ENCODE measurements around the gene ARFGAP3.

Gene ARFGAP3

DNA sequence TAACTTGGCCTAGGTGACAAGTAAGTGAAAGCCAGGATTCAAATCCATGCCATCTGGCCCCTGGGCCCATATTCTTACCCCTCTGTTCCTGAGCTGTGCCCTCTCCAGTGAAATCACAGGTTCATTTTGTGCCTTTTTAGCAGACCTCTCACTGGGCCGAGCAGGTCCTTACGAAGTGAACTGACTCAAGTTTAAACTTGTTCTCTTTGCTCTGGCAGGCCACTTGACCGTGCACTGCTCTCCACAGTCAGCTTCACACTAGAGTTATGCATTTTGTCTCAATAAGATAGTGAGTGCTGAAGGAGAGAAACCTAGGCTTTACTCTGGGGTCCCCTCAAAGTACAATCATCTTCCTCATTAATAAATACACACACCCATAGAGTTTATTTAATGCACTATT lies 40.7 kb downstream of the ARFGAP3 start:
- no peak for FAIRE-seq

DNA sequence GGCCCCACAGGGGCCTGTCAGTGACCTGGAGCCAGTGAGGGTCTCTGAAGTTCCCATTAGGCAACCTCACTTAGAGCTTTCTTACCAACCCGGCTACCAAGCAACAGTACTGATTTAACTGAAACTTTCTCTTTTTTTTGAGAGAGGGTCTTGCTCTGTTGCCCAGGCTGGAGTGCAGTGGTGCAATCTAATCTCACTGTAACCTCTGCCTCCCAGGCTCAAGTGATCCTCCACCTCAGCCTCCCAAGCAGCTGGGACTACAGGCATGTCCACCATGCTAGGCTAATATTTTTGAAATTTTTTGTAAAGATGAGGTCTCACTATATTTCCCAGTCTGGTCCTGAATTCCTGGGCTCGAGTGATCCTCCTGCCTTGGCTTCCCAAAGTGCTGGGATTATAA lies 42.5 kb downstream of the ARFGAP3 start:
- no peak for FAIRE-seq

DNA sequence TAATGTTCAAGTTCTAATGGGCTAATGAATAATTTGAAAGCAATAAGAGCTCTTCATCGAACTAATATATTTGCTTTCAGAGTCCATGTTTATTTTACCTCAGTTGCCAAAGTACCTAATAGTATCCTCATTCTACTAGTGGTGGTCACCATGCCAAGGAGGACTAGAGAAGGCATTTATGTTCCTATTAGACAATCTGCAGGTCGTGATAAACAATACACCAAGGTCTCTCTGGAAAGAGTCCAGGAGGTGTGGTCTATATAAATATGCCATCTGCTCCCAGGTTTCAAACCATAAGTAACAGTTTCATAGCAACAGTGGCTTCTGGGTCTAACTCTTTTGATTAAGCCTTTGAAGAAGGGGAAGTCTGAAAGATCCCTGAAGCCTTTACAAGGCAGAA lies 42.9 kb downstream of the ARFGAP3 start:
- FAIRE-seq = no peak

DNA sequence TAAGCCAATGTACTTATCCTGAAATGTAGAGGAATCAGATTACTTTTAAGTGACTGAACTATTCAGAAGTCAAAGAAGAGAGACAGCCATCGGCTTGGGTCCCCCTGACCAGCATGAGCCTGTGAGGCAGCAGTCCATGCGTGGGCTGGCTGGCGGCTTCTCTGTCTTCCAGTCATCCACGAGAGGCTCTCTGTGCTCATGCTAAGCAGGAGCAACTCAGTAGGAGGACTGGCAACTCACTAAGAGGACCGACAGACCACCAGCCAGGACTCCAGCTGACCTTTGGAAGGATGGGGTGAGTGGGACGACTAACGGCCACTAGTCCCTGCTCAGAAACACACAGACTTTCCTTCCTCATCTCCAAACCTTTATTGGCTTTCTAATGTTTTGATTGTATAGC lies 43.6 kb downstream of the ARFGAP3 start:
- FAIRE-seq = no peak

DNA sequence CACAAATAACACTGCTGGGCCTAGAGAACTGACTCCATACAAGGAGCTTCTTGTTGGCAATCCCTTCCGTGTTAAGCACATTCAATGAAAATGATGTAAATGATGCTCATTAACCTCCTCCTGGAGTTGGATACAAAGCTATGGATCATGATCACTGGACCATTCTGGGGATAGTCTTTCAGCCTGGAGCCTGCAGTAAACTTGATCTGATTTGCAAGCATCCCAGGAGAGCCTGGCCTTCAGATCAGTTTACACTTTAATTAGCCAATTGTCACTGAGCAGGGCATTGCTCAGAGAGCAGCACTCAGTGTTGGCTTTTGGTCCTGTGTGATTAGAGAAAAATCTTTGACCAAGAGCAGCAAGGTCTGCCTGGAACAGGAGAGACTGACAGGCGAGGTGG lies 45.6 kb downstream of the ARFGAP3 start:
- FAIRE-seq = no peak

DNA sequence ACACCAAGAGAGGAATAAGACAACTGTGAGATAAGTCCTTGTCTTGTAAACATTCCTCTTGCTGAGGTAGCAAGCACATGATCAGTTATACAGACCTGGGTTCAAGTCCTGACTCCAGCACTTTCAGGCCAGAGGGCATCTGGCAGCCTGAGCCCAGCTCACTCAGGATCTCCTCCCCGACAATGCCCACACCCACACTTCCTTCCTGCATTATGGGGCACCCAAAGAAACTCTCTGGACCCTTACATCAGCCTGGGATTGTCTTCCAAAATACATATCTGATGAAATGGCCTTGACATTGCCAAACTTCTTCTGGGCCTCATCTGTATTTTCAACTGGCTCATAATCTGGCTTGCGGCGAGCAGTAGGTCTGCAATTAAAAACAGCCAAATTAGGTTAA lies 48.6 kb downstream of the ARFGAP3 start:
- no peak for FAIRE-seq

DNA sequence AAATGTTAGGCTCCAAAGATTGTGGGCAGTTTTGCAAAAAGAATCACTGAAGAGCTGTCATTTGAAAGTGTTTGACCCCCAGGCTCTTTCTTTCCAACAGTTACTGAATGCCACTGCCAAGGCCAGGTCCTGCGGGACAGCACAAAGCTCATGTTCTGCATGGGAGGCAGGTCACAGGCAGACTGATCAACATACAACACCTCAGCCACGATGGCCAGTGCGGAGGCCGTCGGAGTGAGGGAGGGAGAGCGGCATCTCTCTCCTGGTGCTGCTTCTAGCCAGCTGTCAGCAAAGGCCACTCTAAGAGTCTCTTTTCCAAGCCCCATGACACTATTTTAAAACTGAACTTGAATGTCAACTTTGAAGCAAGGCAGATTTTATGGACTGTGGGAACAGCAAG lies 49.9 kb downstream of the ARFGAP3 start:
- FAIRE-seq = no peak

DNA sequence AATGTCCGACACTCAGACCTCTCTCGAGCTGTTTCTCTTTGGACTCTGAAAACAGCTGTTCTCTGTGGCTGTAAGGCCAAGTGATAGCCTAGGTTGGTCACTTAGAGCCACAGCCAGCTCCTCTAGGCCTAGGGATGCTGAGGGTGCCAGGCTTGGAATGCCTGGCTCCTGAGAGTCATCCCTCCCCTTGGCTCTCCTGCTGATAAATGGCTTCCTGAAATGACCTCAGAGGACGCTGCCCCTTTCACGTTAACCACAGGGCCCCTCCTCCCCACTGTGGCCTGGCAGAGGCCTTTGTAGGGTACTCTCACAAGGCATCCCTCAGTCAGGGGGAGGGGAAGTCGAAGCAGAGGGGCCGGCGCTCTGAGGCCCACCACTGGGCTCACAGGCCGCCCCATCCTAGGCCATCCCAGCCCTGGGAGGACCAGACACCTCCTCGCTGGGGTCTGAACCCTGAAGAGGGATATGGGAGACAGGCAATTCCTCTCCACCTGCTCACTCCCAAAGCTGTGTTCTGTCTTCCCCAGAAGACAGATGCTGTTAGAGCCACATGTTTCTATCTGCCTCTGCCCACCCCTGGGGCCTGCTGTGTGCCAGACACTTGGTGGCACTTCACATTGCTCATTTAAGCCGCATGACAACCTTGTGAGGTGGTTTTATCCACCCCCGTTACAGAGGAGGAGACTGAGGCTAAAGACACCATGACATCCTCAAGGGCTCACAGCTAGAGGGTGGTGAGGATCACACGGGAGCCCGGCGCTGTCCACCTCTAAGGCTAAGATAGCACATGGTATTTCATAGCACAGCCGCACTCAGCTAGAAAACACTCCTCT lies 50.9 kb downstream of the ARFGAP3 start:
- FAIRE-seq = no peak

DNA sequence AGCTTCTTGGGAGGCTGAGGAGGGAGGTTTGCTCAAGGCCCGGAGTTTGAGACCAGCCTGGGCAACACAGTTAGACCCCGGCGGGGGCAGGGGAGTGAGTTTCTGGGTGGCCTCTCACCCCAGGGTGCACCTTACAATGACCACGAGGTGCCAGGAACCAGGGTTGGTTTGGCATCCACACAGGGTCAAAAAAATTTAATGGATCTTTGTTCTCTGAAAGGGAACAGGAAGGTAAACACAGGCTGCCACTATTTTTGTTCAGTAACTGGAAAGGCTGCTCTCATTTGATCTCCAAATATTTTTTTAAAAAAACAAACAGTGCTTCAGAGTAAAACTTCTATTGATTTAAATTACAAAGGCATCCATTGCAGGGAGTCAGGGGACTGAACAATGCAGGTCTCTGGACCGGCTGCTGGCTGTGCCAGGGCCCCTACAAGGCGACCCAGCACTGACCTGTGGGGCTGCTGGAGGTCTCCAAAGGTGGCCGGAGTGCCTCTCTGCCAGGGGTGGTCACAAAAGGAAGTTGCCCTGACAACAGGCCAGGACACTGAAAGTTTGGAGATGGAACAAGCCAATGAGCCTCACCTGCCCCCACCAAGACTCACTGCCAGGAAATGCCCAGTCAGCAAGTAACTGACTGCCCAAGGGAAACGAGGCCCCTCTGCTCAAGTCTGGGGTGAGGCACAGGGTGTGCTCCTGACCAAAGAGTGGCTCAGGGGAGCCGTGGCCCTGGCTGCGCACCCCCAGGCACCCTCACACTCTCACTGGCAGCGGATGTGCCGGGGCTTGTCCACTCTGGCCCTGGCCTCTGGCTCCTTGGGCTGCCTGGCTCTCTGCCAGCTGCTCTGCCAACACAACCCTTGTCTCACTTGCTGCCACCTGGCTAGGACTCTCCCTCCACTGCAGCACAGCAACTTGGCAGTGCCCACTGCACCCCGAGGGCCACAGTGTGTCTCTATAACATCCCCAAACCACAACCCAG lies 51.8 kb downstream of the ARFGAP3 start:
- no peak for FAIRE-seq

DNA sequence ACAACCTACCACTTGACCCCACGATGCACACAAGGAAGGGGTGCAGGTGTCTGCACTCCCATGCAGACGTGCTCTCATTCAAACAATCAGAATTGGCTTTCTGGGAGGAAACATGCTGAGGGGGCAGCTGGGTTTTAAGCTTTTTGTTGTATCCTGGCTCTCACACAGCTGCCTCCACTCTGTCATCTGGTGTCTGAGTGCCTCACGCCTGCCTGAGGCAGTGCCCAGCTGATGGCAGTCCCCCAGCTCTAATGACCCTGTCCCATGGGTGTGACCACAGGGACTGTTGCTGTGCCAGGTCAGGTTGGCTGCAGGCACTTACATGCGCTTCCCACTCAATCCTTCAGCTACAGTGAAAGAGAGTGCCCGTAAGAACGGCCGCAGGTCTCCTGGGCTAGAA lies 53.7 kb downstream of the ARFGAP3 start:
- no peak for FAIRE-seq

DNA sequence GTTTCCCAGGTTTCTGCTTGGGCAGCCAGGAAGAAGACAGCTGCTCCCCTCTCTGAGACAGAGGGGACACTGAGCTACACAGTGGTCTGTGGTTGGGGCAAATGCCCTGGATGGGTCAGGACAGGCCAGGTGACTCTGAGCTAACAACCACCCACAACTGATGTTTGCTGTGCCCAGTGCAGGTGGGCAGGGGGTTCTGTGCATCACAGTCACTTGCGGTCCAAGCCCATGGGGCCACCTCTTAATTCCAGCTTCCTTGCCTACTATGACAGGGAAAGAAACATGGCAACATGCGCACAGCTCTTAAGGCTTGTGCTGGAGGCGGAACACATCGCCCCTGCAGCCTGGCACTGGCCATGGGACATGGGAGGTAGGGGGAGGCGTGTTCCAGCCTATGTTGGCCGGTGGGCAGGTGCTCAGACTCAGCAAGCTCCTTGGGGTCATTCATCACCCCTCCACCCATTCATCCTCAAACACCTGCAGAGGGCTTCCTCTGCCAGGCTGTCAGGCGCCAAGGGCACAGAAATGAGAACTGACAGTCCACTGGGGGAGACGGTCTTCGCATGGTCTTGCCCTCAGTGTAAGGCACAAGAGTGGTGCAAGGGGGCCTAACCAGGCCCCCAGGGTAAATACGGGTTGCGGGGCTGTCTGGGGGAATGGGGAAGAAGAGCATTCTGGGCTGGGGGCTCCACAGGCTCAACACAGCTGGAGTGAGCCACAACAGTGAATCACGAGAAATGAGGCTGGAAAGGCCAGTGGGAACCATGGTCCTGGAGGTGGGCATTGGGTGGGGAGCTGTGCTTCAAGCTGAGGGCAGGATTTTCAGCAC lies 55.6 kb downstream of the ARFGAP3 start:
- no peak for FAIRE-seq

DNA sequence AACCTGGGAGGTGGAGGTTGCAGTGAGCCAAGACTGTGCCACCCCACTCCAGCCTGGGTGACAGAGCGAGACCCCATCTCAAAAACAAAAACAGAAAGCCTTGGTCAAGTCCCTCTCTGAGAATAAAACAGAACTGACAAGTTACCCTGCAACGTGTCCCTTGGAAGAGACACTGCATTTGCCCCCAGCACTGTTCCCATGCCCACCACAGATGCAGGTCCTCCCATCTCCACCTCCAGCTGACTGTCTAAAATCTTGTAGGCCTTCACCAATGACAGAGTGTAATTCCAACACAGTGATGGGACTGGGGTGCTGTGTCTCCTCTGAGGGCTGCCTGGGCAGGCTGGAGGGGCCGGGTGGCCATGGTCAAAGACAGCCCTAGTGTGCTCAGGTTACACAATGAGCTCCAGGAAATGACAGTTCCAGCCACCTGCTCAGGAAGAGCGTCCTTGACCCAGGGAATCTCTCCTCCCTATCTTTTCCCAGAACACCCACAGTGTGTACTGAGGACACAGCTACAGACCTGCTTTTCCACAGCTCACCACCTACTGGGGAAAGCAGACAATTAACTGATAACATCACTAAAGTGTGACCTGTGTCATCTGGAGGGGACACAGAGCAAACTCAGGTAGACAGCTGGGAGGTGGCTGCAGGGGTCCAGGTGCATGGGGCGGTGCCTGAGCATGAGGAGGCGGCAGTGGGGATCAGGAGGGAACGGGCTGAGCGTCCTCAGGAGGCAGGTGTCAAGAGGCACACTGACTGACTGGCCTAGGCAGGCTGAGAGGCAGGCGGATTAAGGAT lies 56.4 kb downstream of the ARFGAP3 start:
- no peak for FAIRE-seq

DNA sequence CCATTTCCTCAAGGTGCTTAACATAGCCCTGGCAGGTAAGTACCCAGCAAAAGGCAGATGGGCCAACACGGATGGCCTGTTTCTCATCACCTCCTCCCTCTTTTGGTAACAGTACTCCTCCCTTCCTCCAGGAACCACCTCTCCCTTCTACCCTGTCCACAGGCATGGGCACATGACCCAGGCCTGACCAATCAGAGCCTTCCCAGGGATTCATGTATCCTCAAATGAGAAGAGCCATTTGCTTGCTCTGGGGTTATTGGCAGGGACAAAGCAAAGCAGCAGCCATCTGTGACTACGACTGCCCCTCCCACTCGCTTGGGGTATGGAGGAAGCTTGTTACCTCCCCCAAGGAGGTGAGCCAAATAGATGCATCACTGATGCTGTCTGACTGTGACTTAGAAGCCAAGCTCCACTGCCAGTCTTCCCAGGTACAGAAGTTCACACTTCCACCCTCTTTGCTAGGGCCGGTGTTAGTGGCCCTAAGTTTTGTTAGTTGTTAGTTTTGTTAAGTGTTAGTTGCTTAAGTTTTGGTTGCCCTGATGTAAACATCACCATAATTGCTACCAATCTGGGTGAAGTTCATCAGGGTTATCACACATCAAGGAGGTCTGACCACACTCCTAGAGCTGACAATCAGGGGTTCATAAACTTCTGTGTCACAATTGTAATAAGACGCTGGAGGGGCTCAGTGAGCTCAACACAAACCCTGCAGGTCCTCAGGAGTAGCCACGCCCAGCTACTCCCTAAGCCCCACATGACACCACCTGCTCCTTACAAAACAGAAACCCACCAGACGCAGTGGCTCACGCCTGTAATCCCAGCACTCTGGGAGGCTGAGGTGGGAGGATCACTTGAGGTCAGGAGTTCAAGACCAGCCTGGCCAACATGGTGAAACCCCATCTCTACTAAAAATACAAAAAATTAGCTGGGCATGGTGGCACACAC lies 57.3 kb downstream of the ARFGAP3 start:
- FAIRE-seq = no peak

DNA sequence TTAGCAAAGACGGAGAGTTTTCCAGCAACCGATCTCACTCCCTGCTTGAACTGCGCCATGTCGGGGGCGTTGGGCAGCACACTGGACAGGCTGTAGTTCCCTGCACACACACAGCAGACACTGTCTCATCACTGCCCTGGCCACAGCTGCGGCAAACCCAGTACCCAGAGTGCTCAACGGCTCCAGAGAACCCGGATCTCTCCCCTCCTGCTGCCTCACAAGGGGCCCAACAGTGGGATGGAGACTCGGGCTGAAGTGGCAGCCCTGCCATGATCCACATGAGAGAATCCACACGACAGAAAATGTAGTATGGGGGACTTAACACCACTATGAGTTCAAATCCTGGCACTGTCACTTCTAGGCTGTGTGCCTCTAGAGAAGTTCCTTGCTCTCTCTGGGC lies 58.0 kb downstream of the ARFGAP3 start:
- no peak for FAIRE-seq

DNA sequence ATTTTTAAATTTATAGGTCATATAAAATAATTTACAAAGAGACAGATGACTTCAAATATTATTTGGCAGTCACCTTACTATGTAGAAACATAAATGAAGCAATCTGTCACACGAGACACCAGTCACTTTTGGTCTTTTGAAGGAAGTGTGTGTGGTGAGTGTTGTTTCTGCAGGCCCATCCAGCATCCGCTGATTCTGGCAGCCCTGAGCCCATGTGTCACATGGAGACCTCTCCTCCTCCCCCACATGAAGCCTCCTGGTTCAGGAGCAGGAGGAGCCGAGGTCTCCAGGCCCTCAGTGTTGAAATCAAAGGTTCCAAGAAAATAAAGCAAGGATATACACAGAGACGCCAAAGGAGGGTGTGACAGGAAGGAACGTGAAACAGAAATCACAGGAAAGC lies 60.1 kb downstream of the ARFGAP3 start:
- no peak for FAIRE-seq

DNA sequence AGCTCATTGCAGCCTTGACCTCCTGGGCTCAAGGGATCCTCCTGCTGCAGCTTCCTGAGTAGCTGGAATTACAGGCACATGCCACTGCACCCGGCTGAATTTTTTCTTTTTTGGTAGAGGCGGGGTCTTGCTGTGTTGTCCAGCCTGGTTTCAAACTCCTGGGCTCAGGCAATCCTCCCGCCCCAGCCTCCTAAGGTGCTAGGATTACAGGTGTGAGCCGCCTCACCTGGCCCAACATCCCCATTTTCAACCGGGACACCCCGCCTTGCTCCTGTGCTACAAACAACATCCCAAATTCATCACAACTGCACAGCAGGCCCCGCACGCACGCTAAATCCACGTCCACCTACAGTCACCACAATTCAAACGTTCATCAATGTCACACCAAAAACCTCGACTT lies 61.0 kb downstream of the ARFGAP3 start:
- no peak for FAIRE-seq

DNA sequence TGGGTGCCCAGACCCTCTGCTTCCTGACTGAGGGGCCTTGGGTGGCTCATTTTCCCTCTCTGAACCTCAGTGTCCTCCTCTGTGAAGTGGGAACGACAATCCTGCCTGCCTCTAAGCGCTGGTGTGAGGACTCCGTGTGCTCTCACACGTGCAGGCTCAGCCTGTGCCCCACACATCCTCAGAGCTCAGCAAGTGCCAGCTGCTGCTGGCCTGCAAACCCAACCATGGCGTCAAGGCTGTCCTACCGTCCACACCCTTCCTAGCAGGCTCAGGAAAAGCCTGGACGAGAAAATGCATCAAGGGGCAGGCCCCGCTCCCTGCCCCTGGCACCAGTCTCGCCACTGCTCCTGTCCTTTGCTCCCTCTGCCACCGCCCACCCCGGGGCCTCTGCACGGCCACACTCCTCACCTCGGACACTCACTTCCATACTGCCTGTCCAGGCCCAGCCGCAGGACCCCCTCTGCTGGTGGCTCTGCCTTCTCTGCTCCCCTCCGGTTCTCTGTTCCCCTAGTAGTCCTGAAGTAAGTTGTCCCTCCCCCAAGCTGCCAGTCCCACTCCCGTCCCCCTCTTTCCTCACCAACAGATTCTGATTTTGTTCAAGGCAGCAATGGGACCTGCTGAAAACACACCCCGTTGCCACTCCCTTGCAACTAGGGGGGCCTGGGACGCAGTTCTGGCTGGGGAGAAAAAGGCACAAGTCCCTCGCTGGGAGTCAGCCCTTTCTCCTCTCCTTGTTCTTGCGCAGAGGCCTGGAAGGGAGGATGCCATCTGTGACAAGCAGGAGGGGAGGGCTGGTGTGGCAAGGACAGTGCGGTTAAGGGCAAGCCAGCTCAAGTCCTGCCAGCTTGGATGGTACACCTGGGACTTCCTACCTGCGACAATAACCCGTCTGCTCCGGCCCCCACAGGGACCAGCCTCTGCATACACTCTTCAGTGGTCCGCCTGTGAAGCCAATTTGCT lies 62.2 kb downstream of the ARFGAP3 start:
- FAIRE-seq = no peak

DNA sequence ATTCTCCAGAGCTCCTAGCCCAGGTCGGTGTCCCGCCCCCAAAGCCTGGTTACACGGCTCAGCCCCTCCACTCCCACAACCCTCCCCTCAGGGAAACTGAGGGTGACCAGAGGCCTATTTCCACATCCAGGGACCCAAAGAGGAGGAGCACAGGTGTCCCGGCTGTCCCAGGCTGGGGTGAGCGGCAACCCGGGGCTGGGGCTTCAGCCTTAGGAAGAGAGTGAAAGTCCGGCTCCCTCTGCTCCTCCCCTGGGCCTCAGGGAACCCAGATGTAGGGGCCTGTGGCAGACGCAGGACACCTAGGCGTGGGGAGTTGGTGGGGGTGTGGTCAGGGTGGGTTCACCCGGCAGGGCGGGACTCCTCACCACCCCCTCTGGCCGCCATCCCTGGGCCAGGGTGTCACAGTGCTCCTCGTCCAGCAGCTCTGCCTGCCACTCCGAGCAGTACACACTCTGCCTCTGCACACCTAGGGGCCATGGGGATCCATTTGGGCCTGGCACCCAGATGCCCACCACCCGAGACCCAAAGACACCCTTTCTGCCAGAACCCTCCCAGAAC lies 63.1 kb downstream of the ARFGAP3 start:
- no peak for FAIRE-seq

Data from A204.1 (cell line).